HEK293 (cell line): ENCODE results near the gene CATSPERZ.

Source experiments
- TCF7L2 ChIP-seq: IDR thresholded peaks from 2 replicates; pipeline ENCODE4 v1.6.1; 2011; ENCODE audit warnings: low read depth, mild to moderate bottlenecking, inconsistent platforms, low read length, moderate library complexity, borderline replicate concordance
- ZBTB17 ChIP-seq: fragments of 450-650 bp; formaldehyde crosslinking; IDR thresholded peaks from 2 replicates; pipeline ENCODE4 v1.5.1; 2016; ENCODE audit warnings: missing biosample characterization, missing genetic modification characterization
- ZBTB21 ChIP-seq: fragments of 450-650 bp; formaldehyde crosslinking; IDR thresholded peaks from 2 replicates; pipeline ENCODE4 v1.5.1; 2017; ENCODE audit warnings: missing biosample characterization, missing genetic modification characterization
- TF ChIP-seq, protein P1 (sequence below): fragments of 450-650 bp; formaldehyde crosslinking; IDR thresholded peaks from 2 replicates; pipeline ENCODE4 v1.5.1; 2016; ENCODE audit warnings: missing biosample characterization, missing genetic modification characterization
- TF ChIP-seq, protein P2 (sequence below): sonication (generic); formaldehyde crosslinking; IDR thresholded peaks from 2 replicates; pipeline ENCODE4 v1.8.1; 2022; ENCODE audit warnings: mild to moderate bottlenecking, moderate library complexity, missing genetic modification reagents

DNA sequence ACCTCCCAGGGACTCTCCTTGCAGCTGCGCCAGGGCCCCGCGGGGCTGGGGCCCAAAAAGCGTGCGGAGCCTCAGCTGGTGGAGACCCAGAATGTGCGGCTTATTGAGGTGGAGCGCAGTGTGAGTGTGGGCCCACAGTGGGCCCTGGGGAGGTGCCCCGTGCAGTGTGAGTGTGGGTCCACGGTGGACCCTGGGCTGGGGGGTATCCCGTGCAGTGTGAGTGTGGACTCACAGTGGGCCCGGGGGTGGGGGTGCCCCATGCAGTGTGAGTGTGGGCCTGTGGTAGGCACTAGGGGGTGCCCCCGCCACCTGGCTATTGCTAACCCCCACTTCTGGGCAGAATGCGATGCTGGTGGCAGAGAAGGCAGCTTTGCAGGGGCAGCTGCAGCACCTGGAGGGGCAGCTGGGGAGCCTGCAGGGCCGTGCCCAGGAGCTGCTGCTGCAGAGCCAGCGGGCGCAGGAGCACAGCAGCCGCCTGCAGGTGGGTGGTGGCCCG lies 51.0 kb downstream of the CATSPERZ start:
- TF ChIP-seq, protein P1, sequence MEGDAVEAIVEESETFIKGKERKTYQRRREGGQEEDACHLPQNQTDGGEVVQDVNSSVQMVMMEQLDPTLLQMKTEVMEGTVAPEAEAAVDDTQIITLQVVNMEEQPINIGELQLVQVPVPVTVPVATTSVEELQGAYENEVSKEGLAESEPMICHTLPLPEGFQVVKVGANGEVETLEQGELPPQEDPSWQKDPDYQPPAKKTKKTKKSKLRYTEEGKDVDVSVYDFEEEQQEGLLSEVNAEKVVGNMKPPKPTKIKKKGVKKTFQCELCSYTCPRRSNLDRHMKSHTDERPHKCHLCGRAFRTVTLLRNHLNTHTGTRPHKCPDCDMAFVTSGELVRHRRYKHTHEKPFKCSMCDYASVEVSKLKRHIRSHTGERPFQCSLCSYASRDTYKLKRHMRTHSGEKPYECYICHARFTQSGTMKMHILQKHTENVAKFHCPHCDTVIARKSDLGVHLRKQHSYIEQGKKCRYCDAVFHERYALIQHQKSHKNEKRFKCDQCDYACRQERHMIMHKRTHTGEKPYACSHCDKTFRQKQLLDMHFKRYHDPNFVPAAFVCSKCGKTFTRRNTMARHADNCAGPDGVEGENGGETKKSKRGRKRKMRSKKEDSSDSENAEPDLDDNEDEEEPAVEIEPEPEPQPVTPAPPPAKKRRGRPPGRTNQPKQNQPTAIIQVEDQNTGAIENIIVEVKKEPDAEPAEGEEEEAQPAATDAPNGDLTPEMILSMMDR (tag by site-specific recombination), result no peak
- TF ChIP-seq ZBTB21 (tag by site-specific recombination) (no peak), TCF7L2 (no peak), ZBTB17 (tag by site-specific recombination) (no peak)
- TF ChIP-seq, protein P2, sequence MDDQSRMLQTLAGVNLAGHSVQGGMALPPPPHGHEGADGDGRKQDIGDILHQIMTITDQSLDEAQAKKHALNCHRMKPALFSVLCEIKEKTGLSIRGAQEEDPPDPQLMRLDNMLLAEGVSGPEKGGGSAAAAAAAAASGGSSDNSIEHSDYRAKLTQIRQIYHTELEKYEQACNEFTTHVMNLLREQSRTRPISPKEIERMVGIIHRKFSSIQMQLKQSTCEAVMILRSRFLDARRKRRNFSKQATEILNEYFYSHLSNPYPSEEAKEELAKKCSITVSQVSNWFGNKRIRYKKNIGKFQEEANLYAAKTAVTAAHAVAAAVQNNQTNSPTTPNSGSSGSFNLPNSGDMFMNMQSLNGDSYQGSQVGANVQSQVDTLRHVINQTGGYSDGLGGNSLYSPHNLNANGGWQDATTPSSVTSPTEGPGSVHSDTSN (CRISPR knock-in tag), result no peak
